Uterine smooth muscle cell (primary cell): Measurements from ENCODE around the gene ABLIM3. TPM values are rescaled to one million over a fixed set of nuclear protein-coding genes. Genes with fewer than 3 reads are reported as not detected.

Experiments used
- total RNA-seq: library from RNA; depleted of rRNA; stranded (reverse); fragments of >200 nt; gene quantifications from 2 replicates; pipeline ENCODE4 v1.2.3, GENCODE V29; 2014

ABLIM3 gene
- 15.8 and 19.6 TPM in 2 replicates for total RNA-seq

GRCh38 chr5:149141224-149141956 is at the start of gene ABLIM3:
Gene ABLIM3 (plus strand): TSS chr5:149141493. CDS start chr5:149142096, 603 bp downstream.

GRCh38 chr5:149271716-149272563 is 130.6 kb downstream of the ABLIM3 start, which contains the start of gene AFAP1L1:
Gene AFAP1L1 (plus strand): TSS chr5:149271859. CDS start chr5:149271969, 110 bp downstream.

Other genes starting within 250 kb of the ABLIM3 start
- gene SH3TC2, start 78.4 kb upstream of the ABLIM3 start, total RNA-seq: 1.5 and 4.8 TPM in 2 replicates
- 7.5 and 8.3 TPM in 2 replicates for gene AFAP1L1, start 130.4 kb downstream of the ABLIM3 start, total RNA-seq
- 31.9 and 36.7 TPM in 2 replicates for gene GRPEL2, start 204.0 kb downstream of the ABLIM3 start, total RNA-seq
- gene PCYOX1L, start 216.6 kb downstream of the ABLIM3 start, total RNA-seq: 5.4 and 9.7 TPM in 2 replicates
- gene IL17B, start 237.8 kb downstream of the ABLIM3 start, total RNA-seq: 0.22 TPM in 1 of 2 replicates, not detected in the other